ENCODE data around the gene MCF2L.

- TF ChIP-seq, protein P1, sequence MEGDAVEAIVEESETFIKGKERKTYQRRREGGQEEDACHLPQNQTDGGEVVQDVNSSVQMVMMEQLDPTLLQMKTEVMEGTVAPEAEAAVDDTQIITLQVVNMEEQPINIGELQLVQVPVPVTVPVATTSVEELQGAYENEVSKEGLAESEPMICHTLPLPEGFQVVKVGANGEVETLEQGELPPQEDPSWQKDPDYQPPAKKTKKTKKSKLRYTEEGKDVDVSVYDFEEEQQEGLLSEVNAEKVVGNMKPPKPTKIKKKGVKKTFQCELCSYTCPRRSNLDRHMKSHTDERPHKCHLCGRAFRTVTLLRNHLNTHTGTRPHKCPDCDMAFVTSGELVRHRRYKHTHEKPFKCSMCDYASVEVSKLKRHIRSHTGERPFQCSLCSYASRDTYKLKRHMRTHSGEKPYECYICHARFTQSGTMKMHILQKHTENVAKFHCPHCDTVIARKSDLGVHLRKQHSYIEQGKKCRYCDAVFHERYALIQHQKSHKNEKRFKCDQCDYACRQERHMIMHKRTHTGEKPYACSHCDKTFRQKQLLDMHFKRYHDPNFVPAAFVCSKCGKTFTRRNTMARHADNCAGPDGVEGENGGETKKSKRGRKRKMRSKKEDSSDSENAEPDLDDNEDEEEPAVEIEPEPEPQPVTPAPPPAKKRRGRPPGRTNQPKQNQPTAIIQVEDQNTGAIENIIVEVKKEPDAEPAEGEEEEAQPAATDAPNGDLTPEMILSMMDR (conservative IDR thresholded peaks at IDR 0.05; ENCODE audit: low read depth, low read length) = no peak
- no peak for TF ChIP-seq EZH2 (IDR thresholded peaks at IDR 0.05; ENCODE audit: borderline replicate concordance, low read depth, low read length, poor library complexity, severe bottlenecking)
Observed at GRCh38 chr13:113096052-113096744, 127.2 kb downstream of the MCF2L start.
